HCT116 (cell line): ENCODE measurements around the gene ARHGEF25. TPM values are rescaled to one million over a fixed set of nuclear protein-coding genes. Genes with fewer than 3 reads are reported as not detected.

Source experiments
- ATAC-seq: fragments of 200-7000 bp; cut with Tn5 transposase; 2 replicates; pipeline ENCODE4 v1.9.1; 2020; ENCODE audit warnings: mild to moderate bottlenecking, moderate library complexity
- BruUV-seq: library from RNA; stranded (reverse); fragments of 400-500 nt; replicated peaks from 2 replicates; lab custom pipeline; 2021; lab: Mats Ljungman, UMichigan
- CTCF ChIA-PET: fragments of 300-600 bp; sonication (Branson Sonifier 250); formaldehyde crosslinking; loops from one replicate; lab custom pipeline; 2021; ENCODE audit warnings: antibody characterized with exemption; lab: Charles Lee
- POLR2A ChIA-PET: fragments of 300-600, 350-600 bp; sonication (Branson Sonifier 250); formaldehyde crosslinking; loops from one replicate; lab custom pipeline; 2021; ENCODE audit warnings: antibody characterized with exemption; lab: Charles Lee
- RAD21 ChIA-PET, 2 experiments: fragments of 300-600 bp; sonication (Branson Sonifier 250); formaldehyde crosslinking; loops; one replicate each; lab custom pipeline; 2023; ENCODE audit warnings: low total read pairs in 2 of 2; ENCODE audit not compliant: uncharacterized antibody in 2 of 2, unreplicated experiment in 2 of 2, low non-redundant PET in 1 of 2; lab: Charles Lee
- DNase-seq: peaks from one replicate; pipeline ENCODE4 v3.0.0-alpha.2; 2010; ENCODE audit warnings: low read depth, low spot score
- H2AFZ ChIP-seq: fragments of 200-600 bp; shearing (Covaris generic), sonication (generic); 2 replicates; pipeline ENCODE4 v1.6.1; 2017; ENCODE audit warnings: low read depth, mixed run types, mixed read lengths, antibody characterized with exemption, low read length; ENCODE audit not compliant: poor library complexity, severe bottlenecking
- H3K27ac ChIP-seq: 2 replicates; pipeline ENCODE4 v1.5.1; 2012; ENCODE audit warnings: low read depth, low read length
- H3K27me3 ChIP-seq: fragments of 200-600 bp; sonication (generic); 2 replicates; pipeline ENCODE4 v1.6.1; 2016; ENCODE audit warnings: mixed run types, low read length, mixed read lengths; ENCODE audit not compliant: insufficient read depth
- H3K36me3 ChIP-seq, 2 experiments: fragments of 200-500 bp in 1 of 2; fragments of 200-600 bp in 1 of 2; sonication (Bioruptor generic) in 1 of 2; sonication (generic) in 1 of 2; 2 replicates each; pipeline versions ENCODE4 v1.5.1 to v1.6.1; 2014 to 2016; ENCODE audit warnings: low read length in 2 of 2, inconsistent platforms in 1 of 2, mixed read lengths in 1 of 2, mixed run types in 1 of 2; ENCODE audit not compliant: insufficient read depth in 2 of 2, control insufficient read depth in 1 of 2
- H3K4me1 ChIP-seq, 2 experiments: fragments of 200-600 bp in 1 of 2; sonication (generic) in 1 of 2; 2 replicates each; pipeline versions ENCODE4 v1.5.1 to v1.6.1; 2012 to 2017; ENCODE audit warnings: low read length in 2 of 2, inconsistent platforms in 1 of 2, mild to moderate bottlenecking in 1 of 2, mixed read lengths in 1 of 2, mixed run types in 1 of 2, moderate library complexity in 1 of 2; ENCODE audit not compliant: insufficient read depth in 2 of 2, control insufficient read depth in 1 of 2
- H3K4me2 ChIP-seq: fragments of 200-600 bp; sonication (generic); 2 replicates; pipeline ENCODE4 v1.6.1; 2017; ENCODE audit warnings: mixed run types, low read length, mixed read lengths
- H3K4me3 ChIP-seq, 2 experiments: fragments of 200-600 bp in 1 of 2; sonication (generic) in 1 of 2; replicated peaks in 1 of 2; 2 replicates each; pipeline ENCODE4 v1.5.1; 2011 to 2016; ENCODE audit warnings: low read length in 2 of 2, control low read depth in 1 of 2, low read depth in 1 of 2, mild to moderate bottlenecking in 1 of 2, mixed read lengths in 1 of 2, mixed run types in 1 of 2
- H3K79me2 ChIP-seq: fragments of 200-600 bp; sonication (generic); 2 replicates; pipeline ENCODE4 v1.6.1; 2017; ENCODE audit warnings: mild to moderate bottlenecking, mixed run types, low read length, moderate library complexity, mixed read lengths; ENCODE audit not compliant: insufficient read depth
- H3K9ac ChIP-seq: fragments of 200-600 bp; sonication (generic); 2 replicates; pipeline ENCODE4 v1.6.1; 2016; ENCODE audit warnings: low read length, mixed read lengths
- H3K9me2 ChIP-seq: fragments of 200-600 bp; sonication (generic), shearing (Covaris generic); 2 replicates; pipeline ENCODE4 v1.6.1; 2017; ENCODE audit warnings: mixed run types, mild to moderate bottlenecking, moderate library complexity; ENCODE audit not compliant: insufficient read depth
- H3K9me3 ChIP-seq, 2 experiments: fragments of 200-500 bp in 1 of 2; fragments of 200-600 bp in 1 of 2; sonication (Bioruptor generic) in 1 of 2; sonication (generic) in 1 of 2; 2 replicates each; pipeline ENCODE4 v1.6.1; 2014 to 2017; ENCODE audit warnings: low read length in 2 of 2, mixed read lengths in 2 of 2, inconsistent platforms in 1 of 2, low read depth in 1 of 2, mild to moderate bottlenecking in 1 of 2, mixed run types in 1 of 2, moderate library complexity in 1 of 2; ENCODE audit not compliant: control insufficient read depth in 1 of 2, insufficient read depth in 1 of 2
- H4K20me1 ChIP-seq: fragments of 200-600 bp; sonication (generic), shearing (Covaris generic); 2 replicates; pipeline ENCODE4 v1.6.1; 2017; ENCODE audit warnings: mixed run types, mild to moderate bottlenecking, moderate library complexity; ENCODE audit not compliant: insufficient read depth
- CBX3 ChIP-seq: IDR thresholded peaks from 2 replicates; pipeline ENCODE4 v1.6.1; 2012; ENCODE audit warnings: low read depth
- CEBPB ChIP-seq: IDR thresholded peaks from 2 replicates; pipeline ENCODE4 v1.6.1; 2012; ENCODE audit warnings: low read depth
- EGR1 ChIP-seq: IDR thresholded peaks from 2 replicates; pipeline ENCODE4 v1.6.1; 2012; ENCODE audit warnings: low read depth
- ELF1 ChIP-seq: IDR thresholded peaks from 2 replicates; pipeline ENCODE4 v1.6.1; 2012; ENCODE audit warnings: low read depth, borderline replicate concordance
- EZH2 ChIP-seq: fragments of 200-600 bp; sonication (generic); IDR thresholded peaks from 2 replicates; pipeline ENCODE4 v1.6.1; 2017; ENCODE audit warnings: antibody characterized with exemption, mixed run types
- POLR2A ChIP-seq: IDR thresholded peaks from 2 replicates; pipeline ENCODE4 v1.7.0; 2011; ENCODE audit warnings: borderline replicate concordance; ENCODE audit not compliant: insufficient read depth, insufficient read length; ENCODE audit errors: extremely low read depth
- POLR2AphosphoS5 ChIP-seq: IDR thresholded peaks from 2 replicates; pipeline ENCODE4 v1.6.1; 2011; ENCODE audit warnings: mild to moderate bottlenecking, low read depth, low read length, moderate library complexity
- RAD21 ChIP-seq: IDR thresholded peaks from 2 replicates; pipeline ENCODE4 v1.6.1; 2012; ENCODE audit warnings: low read depth, mild to moderate bottlenecking
- SIN3A ChIP-seq: IDR thresholded peaks from 2 replicates; pipeline ENCODE4 v1.6.1; 2012; ENCODE audit warnings: low read depth
- SP1 ChIP-seq: IDR thresholded peaks from 2 replicates; pipeline ENCODE4 v1.6.1; 2012; ENCODE audit warnings: low read depth
- SRF ChIP-seq: IDR thresholded peaks from 2 replicates; pipeline ENCODE4 v1.6.1; 2012; ENCODE audit warnings: low read depth
- YY1 ChIP-seq: IDR thresholded peaks from 2 replicates; pipeline ENCODE4 v1.6.1; 2011; ENCODE audit warnings: low read length, low read depth, moderate library complexity, mild to moderate bottlenecking; ENCODE audit not compliant: insufficient replicate concordance; ENCODE audit errors: extremely low read depth
- ZFX ChIP-seq: fragments of 450-650 bp; IDR thresholded peaks from 2 replicates; pipeline ENCODE4 v1.6.1; 2017
- intact Hi-C: fragments of 100-400 bp; cut with micrococcal nuclease; formaldehyde crosslinking; loops from 2 replicates; pipeline ENCODE4 v1.10.0; 2022
- total RNA-seq: library from RNA; stranded (reverse); gene quantifications from one replicate; pipeline ENCODE4 v1.2.1, GENCODE V29; 2021; ENCODE audit not compliant: unreplicated experiment
- TF ChIP-seq, protein P1 (sequence below): IDR thresholded peaks from 2 replicates; pipeline ENCODE4 v1.6.1; 2012
- TF ChIP-seq, protein P2 (sequence below): IDR thresholded peaks from 2 replicates; pipeline ENCODE4 v1.6.1; 2012
- TF ChIP-seq, protein P3 (sequence below), 3 experiments: fragments of 200-600 bp in 1 of 3; sonication (generic) in 1 of 3; IDR thresholded peaks in 2 of 3; conservative IDR thresholded peaks in 1 of 3; 2 replicates each; pipeline ENCODE4 v1.5.1; 2012 to 2017; ENCODE audit warnings: low read depth in 2 of 3, low read length in 2 of 3, antibody characterized with exemption in 1 of 3, borderline replicate concordance in 1 of 3, control low read depth in 1 of 3, mild to moderate bottlenecking in 1 of 3, mixed read lengths in 1 of 3, mixed run types in 1 of 3, moderate library complexity in 1 of 3; ENCODE audit not compliant: insufficient read depth in 1 of 3

ARHGEF25 gene
- total RNA-seq, 1 experiment from 2014 or later, result 3.6 TPM

DNA sequence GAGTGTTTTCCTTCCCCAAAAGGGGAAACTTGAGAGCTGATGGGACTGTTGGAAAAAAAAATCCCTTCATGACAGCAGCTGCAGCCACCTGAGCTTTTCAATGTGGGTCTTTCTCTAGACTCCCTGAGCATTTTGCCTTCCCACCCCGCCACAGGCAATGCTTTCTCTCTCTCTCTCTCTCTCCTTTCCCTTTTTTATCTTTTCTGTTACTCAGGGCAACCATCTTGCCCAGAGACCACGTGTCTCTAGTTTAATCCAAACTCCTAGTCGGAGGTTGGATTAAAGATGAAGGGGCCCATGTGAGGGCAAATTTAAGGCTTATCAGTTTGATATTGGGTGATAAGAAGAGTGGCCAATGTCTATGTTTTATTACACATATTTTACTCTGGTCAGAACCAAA lies 47.7 kb downstream of the ARHGEF25 start:
- POLR2A ChIA-PET, result no interaction called here
- CTCF ChIA-PET, result no interaction called here
- DNase-seq (no peak), ATAC-seq (no peak)
- TF ChIP-seq, protein P1, sequence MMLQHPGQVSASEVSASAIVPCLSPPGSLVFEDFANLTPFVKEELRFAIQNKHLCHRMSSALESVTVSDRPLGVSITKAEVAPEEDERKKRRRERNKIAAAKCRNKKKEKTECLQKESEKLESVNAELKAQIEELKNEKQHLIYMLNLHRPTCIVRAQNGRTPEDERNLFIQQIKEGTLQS, result no peak
- TF ChIP-seq SRF, result no peak
- no peak for TF ChIP-seq YY1
- TF ChIP-seq RAD21, result no peak
- TF ChIP-seq CBX3, result no peak
- TF ChIP-seq POLR2A, result no peak
- TF ChIP-seq, protein P2, sequence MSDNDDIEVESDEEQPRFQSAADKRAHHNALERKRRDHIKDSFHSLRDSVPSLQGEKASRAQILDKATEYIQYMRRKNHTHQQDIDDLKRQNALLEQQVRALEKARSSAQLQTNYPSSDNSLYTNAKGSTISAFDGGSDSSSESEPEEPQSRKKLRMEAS, result no peak
- TF ChIP-seq, protein P3, sequence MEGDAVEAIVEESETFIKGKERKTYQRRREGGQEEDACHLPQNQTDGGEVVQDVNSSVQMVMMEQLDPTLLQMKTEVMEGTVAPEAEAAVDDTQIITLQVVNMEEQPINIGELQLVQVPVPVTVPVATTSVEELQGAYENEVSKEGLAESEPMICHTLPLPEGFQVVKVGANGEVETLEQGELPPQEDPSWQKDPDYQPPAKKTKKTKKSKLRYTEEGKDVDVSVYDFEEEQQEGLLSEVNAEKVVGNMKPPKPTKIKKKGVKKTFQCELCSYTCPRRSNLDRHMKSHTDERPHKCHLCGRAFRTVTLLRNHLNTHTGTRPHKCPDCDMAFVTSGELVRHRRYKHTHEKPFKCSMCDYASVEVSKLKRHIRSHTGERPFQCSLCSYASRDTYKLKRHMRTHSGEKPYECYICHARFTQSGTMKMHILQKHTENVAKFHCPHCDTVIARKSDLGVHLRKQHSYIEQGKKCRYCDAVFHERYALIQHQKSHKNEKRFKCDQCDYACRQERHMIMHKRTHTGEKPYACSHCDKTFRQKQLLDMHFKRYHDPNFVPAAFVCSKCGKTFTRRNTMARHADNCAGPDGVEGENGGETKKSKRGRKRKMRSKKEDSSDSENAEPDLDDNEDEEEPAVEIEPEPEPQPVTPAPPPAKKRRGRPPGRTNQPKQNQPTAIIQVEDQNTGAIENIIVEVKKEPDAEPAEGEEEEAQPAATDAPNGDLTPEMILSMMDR (IDR thresholded peaks at IDR 0.05 in 2 of 3, conservative IDR thresholded peaks at IDR 0.05 in 1 of 3; ENCODE audit: borderline replicate concordance in 1 of 3, insufficient read depth in 1 of 3, low read depth in 2 of 3, low read length in 2 of 3), result no peak
- TF ChIP-seq POLR2AphosphoS5, result no peak
- TF ChIP-seq EZH2, result no peak
- TF ChIP-seq ELF1, result no peak
- TF ChIP-seq CEBPB, result no peak
- TF ChIP-seq ZFX, result no peak
- TF ChIP-seq SP1, result no peak
- no peak for TF ChIP-seq SIN3A
- no peak for TF ChIP-seq EGR1
- Histone ChIP-seq H2AFZ (no peak overlapping the region), H3K9ac (no peak overlapping the region), H3K79me2 (no peaks in the 10 kb centered on the region), H4K20me1 (no peaks in the 10 kb centered on the region), H3K27ac (no peak overlapping the region), H3K27me3 (no peaks in the 10 kb centered on the region), H3K36me3 (no peaks in the 10 kb centered on the region), H3K4me1 (no peaks in the 10 kb centered on the region), H3K9me2 (no peaks in the 10 kb centered on the region), H3K4me3 (no peak overlapping the region), H3K9me3 (peaks cover 3% of the 10 kb centered on the region in 2 experiments; a peak in 1 of 4 replicates), H3K4me2 (no peak overlapping the region)
- RAD21 ChIA-PET, result no interaction called here
- intact Hi-C loops, result no loop called here
- no TSS peak for BruUV-seq
